ENCODE results near the gene ETV5. TPM values are rescaled to one million over a fixed set of nuclear protein-coding genes. Genes with fewer than 3 reads are reported as not detected.

ETV5 gene
- total RNA-seq, result 24.7 and 30.6 TPM in 2 replicates

DNA sequence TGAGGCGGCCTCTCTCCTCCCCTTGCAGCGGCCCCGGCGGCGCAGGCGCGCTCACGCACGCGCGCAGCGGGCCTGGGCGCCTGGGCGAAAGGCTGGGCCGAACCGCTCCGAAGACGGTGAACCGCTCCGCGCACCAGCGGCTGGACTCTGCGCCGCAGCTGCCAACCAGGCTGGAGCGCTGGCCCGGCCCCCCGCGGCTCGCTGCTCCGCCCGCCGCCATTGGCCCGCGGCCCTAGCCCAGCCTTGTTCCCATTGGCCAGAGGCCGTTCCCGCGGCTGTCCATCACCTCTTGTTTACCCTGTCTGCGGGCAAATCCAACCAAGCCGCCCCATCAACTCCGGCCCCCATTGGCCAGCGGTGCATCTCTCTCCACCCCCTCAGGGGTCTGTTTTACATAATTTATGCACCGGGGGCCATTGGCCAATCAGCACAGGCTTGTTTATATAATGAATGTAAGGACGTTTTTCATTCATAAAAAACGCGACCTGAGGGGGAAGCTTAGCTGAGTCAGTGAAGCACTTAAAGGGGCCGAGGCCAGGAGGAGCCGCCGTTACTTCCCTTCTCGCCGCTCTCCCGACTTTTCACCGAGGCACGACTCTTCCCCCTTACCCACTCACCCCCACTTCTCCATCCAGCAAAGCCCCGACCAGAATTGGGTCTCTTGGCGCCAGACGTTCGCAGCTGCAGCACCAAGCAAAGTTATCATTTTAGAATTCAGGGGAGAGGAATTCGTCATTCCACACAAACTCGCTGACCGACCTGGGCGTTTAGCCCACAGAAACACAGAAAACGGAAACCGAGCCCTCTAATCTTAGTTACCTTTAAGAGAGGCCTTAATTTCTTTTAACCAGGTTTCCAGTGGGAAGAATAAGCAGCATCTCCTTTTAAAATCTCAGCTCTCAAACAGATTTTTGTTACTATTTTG lies at the start of gene ETV5:
Gene ETV5 (minus strand): TSS at position 149 of the 925 bp plus-strand sequence. CDS start 3,221 bp downstream, outside the sequence.

Other genes starting within 250 kb of the ETV5 start
- gene TRA2B, start 171.1 kb downstream of the ETV5 start, total RNA-seq, result 132 and 205 TPM in 2 replicates